ENCODE measurements around the gene ACOX3. TPM values are rescaled to one million over a fixed set of nuclear protein-coding genes. Genes with fewer than 3 reads are reported as not detected.

The ACOX3 gene
- total RNA-seq, 1 donor from 2014 or later = 44.1 TPM

- no peak overlapping the region for H3K4me3 Mint-ChIP-seq (ENCODE audit: unreplicated experiment)
- no peak overlapping the region for H3K27ac Mint-ChIP-seq (ENCODE audit: unreplicated experiment)
- H3K36me3 Mint-ChIP-seq (ENCODE audit: low read depth, unreplicated experiment) = peaks cover 18% of the 10 kb centered on the region
- H3K27me3 Mint-ChIP-seq (ENCODE audit: unreplicated experiment) = peaks cover 4% of the 10 kb centered on the region
- no peak for DNase-seq (ENCODE audit: low spot score)
- no peak for TF ChIP-seq CTCF (IDR thresholded peaks at IDR 0.05; ENCODE audit: unreplicated experiment)
- H3K9me3 Mint-ChIP-seq (ENCODE audit: unreplicated experiment) = no peaks in the 10 kb centered on the region
- no peaks in the 10 kb centered on the region for H3K4me1 Mint-ChIP-seq (ENCODE audit: unreplicated experiment)
Measured at GRCh38 chr4:8391972-8392371, 48.6 kb downstream of the ACOX3 start.

DNA sequence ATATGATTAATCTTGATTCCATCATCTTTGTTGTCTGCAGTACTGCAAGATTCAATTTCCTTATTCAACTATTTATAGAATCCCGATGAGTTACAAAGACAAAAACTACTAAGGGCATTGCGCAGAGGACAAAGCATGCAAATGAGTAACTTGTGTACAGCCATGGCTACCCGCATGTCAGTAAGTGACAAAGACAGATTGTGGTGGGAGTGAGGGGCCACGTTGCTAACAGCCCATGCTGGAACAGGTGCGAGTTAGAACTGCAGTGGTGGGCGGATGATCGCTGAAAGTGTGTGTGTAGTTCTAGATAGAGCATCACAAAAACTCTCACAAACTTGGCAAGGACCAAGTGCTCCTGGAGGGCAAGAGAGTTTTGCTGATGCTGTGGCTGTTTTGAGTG is 49.5 kb downstream of the ACOX3 start:
- H3K27me3 Mint-ChIP-seq (ENCODE audit: unreplicated experiment) = peaks cover 5% of the 10 kb centered on the region
- peaks cover 14% of the 10 kb centered on the region for H3K36me3 Mint-ChIP-seq (ENCODE audit: low read depth, unreplicated experiment)
- no peak overlapping the region for H3K27ac Mint-ChIP-seq (ENCODE audit: unreplicated experiment)
- no peaks in the 10 kb centered on the region for H3K9me3 Mint-ChIP-seq (ENCODE audit: unreplicated experiment)
- no peaks in the 10 kb centered on the region for H3K4me1 Mint-ChIP-seq (ENCODE audit: unreplicated experiment)
- TF ChIP-seq CTCF (IDR thresholded peaks at IDR 0.05; ENCODE audit: unreplicated experiment) = no peak
- no peak for DNase-seq (ENCODE audit: low spot score)
- no peak overlapping the region for H3K4me3 Mint-ChIP-seq (ENCODE audit: unreplicated experiment)

GRCh38 chr4:8390577-8390976 is 49.9 kb downstream of the ACOX3 start:
- H3K36me3 Mint-ChIP-seq (ENCODE audit: low read depth, unreplicated experiment) = peaks cover 15% of the 10 kb centered on the region
- H3K27ac Mint-ChIP-seq (ENCODE audit: unreplicated experiment) = no peak overlapping the region
- DNase-seq (ENCODE audit: low spot score) = no peak
- no peaks in the 10 kb centered on the region for H3K9me3 Mint-ChIP-seq (ENCODE audit: unreplicated experiment)
- TF ChIP-seq CTCF (IDR thresholded peaks at IDR 0.05; ENCODE audit: unreplicated experiment) = no peak
- H3K27me3 Mint-ChIP-seq (ENCODE audit: unreplicated experiment) = peaks cover 5% of the 10 kb centered on the region
- no peaks in the 10 kb centered on the region for H3K4me1 Mint-ChIP-seq (ENCODE audit: unreplicated experiment)
- H3K4me3 Mint-ChIP-seq (ENCODE audit: unreplicated experiment) = no peak overlapping the region

- TF ChIP-seq CTCF (IDR thresholded peaks at IDR 0.05; ENCODE audit: unreplicated experiment) = no peak
- peaks cover 10% of the 10 kb centered on the region for H3K27me3 Mint-ChIP-seq (ENCODE audit: unreplicated experiment)
- H3K9me3 Mint-ChIP-seq (ENCODE audit: unreplicated experiment) = no peaks in the 10 kb centered on the region
- no peak overlapping the region for H3K4me3 Mint-ChIP-seq (ENCODE audit: unreplicated experiment)
- no peaks in the 10 kb centered on the region for H3K4me1 Mint-ChIP-seq (ENCODE audit: unreplicated experiment)
- peaks cover 20% of the 10 kb centered on the region for H3K36me3 Mint-ChIP-seq (ENCODE audit: low read depth, unreplicated experiment)
- DNase-seq (ENCODE audit: low spot score) = no peak
- no peak overlapping the region for H3K27ac Mint-ChIP-seq (ENCODE audit: unreplicated experiment)
Measured at GRCh38 chr4:8388528-8388870, 52.0 kb downstream of the ACOX3 start.

DNA sequence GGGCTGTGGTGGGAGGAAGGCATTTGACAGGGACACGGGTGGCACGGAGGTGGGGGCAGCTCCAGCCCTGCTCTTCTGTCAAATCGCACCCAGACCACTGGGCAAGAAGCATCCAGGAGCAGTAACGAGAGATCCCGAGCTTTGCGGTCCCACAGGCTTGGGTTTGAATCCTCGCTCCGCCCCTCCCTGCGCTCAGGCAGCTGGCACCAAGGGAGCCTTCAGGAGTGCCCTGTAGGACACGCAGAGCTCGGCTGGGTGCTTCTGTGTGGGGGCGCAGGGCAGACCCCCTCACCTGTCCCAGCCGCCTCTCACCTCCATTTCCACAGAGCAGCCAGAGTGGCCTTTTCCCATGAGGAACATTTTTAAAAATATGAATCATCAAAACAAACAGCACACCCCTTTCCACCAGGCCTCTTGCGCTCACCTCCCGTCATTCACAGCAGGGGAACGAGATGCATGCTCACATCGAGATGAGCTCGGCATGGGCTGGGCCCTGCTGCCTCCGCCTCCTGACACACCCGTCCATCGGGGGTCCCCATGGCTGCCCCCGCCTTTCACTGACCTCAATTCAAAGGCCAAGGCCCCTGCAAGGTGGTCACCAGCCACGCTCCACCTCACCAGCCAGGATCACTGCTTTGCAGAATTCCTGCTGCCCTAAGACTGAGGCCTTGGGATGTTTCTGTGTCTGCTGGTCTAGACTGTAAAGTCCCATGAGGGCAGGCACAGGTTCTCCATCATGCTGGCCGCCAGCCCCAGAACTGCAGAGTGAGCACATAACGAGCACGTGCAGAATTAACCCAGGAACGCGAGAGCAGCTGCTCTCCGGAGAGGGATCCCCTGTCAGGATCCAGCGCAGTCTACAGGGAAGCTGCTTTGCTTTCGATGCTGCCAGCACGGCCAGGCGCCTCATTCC is 52.7 kb downstream of the ACOX3 start:
- TF ChIP-seq CTCF (IDR thresholded peaks at IDR 0.05; ENCODE audit: unreplicated experiment) = no peak
- H3K27me3 Mint-ChIP-seq (ENCODE audit: unreplicated experiment) = peaks cover 10% of the 10 kb centered on the region
- DNase-seq (ENCODE audit: low spot score) = no peak
- H3K4me3 Mint-ChIP-seq (ENCODE audit: unreplicated experiment) = no peak overlapping the region
- no peaks in the 10 kb centered on the region for H3K4me1 Mint-ChIP-seq (ENCODE audit: unreplicated experiment)
- no peaks in the 10 kb centered on the region for H3K9me3 Mint-ChIP-seq (ENCODE audit: unreplicated experiment)
- H3K36me3 Mint-ChIP-seq (ENCODE audit: low read depth, unreplicated experiment) = peaks cover 20% of the 10 kb centered on the region
- no peak overlapping the region for H3K27ac Mint-ChIP-seq (ENCODE audit: unreplicated experiment)
